GM12878 (cell line): ENCODE data around the gene SALL1. TPM values are rescaled to one million over a fixed set of nuclear protein-coding genes. Genes with fewer than 3 reads are reported as not detected.

Experiments used
- ATAC-seq: fragments of 200-7000 bp; cut with Tn5 transposase; 3 replicates; pipeline ENCODE4 v1.9.1; 2020; ENCODE audit warnings: mild to moderate bottlenecking, moderate library complexity
- BruUV-seq: library from RNA; stranded (reverse); fragments of 400-500 nt; replicated peaks from 2 replicates; lab custom pipeline; 2021; lab: Mats Ljungman, UMichigan
- CTCF ChIA-PET: fragments of 300-600 bp; sonication (Branson Sonifier 250); formaldehyde crosslinking; extraction: SDS; loops from one replicate; lab custom pipeline; 2021; ENCODE audit warnings: inconsistent platforms; lab: Yijun Ruan, JAX
- POLR2A ChIA-PET: fragments of 350-600 bp; formaldehyde crosslinking; extraction: SDS; loops from one replicate; lab custom pipeline; 2021; ENCODE audit warnings: inconsistent platforms; lab: Charles Lee
- RAD21 ChIA-PET: fragments of 300-600 bp; sonication (Branson Sonifier 250); formaldehyde crosslinking; loops from one replicate; lab custom pipeline; 2023; ENCODE audit warnings: antibody characterized with exemption; ENCODE audit not compliant: unreplicated experiment; lab: Charles Lee
- SMC1A ChIA-PET: fragments of 300-600 bp; sonication (Branson Sonifier 250); formaldehyde crosslinking; loops from one replicate; lab custom pipeline; 2023; ENCODE audit not compliant: unreplicated experiment, uncharacterized antibody; lab: Charles Lee
- DNase-seq: peaks from one replicate; pipeline ENCODE4 v3.0.0-alpha.2; 2011; ENCODE audit warnings: low read depth, low spot score
- FAIRE-seq: peaks from 3 replicates; lab custom pipeline; 2011; peaks lifted over from hg19 to GRCh38; lab: Jason Lieb, UNC
- H2AFZ ChIP-seq: 2 replicates; pipeline ENCODE4 v1.6.0; 2011; ENCODE audit warnings: low read depth, low read length, control low read depth; ENCODE audit not compliant: control insufficient read depth
- H3K27ac ChIP-seq: 2 replicates; pipeline ENCODE4 v1.5.1; 2011; ENCODE audit warnings: control low read depth; ENCODE audit not compliant: control insufficient read depth, insufficient read depth
- H3K27me3 ChIP-seq, 2 experiments: replicated peaks in 1 of 2; 2 replicates each; pipeline versions ENCODE4 v1.6.0 to v1.6.1; 2011; ENCODE audit warnings: low read length in 1 of 2; ENCODE audit not compliant: control insufficient read depth in 2 of 2, insufficient read depth in 2 of 2
- H3K36me3 ChIP-seq, 2 experiments: 2 replicates each; pipeline ENCODE4 v1.5.1; 2011; ENCODE audit warnings: low read length in 1 of 2; ENCODE audit not compliant: control insufficient read depth in 2 of 2, insufficient read depth in 2 of 2
- H3K4me1 ChIP-seq: 2 replicates; pipeline ENCODE4 v1.6.1; 2011; ENCODE audit warnings: mild to moderate bottlenecking, low read length, moderate library complexity, mixed read lengths; ENCODE audit not compliant: control insufficient read depth, insufficient read depth
- H3K4me2 ChIP-seq: 2 replicates; pipeline ENCODE4 v1.6.0; 2011; ENCODE audit warnings: control low read depth; ENCODE audit not compliant: control insufficient read depth, insufficient read depth
- H3K4me3 ChIP-seq: fragments of 200-600 bp; sonication (generic); 2 replicates; pipeline ENCODE4 v1.5.1; 2016
- H3K79me2 ChIP-seq: 2 replicates; pipeline ENCODE4 v1.6.0; 2011; ENCODE audit warnings: low read length; ENCODE audit not compliant: control insufficient read depth, insufficient read depth
- H3K9ac ChIP-seq: 2 replicates; pipeline ENCODE4 v1.8.0; 2011; ENCODE audit warnings: low read length, control low read depth, mixed read lengths; ENCODE audit not compliant: control insufficient read depth, insufficient read depth
- H3K9me3 ChIP-seq: replicated peaks from 3 replicates; pipeline ENCODE4 v1.5.1; 2011; ENCODE audit warnings: mild to moderate bottlenecking, low read length; ENCODE audit not compliant: control insufficient read depth, insufficient read depth
- H4K20me1 ChIP-seq: 2 replicates; pipeline ENCODE4 v1.6.0; 2011; ENCODE audit not compliant: control insufficient read depth, insufficient read depth
- DPF2 ChIP-seq: fragments of 450-650 bp; IDR thresholded peaks from 2 replicates; pipeline ENCODE4 v1.6.1; 2017; ENCODE audit warnings: mild to moderate bottlenecking
- FOS ChIP-seq: IDR thresholded peaks from 3 replicates; pipeline ENCODE4 v1.6.1; 2011; ENCODE audit warnings: borderline replicate concordance; ENCODE audit not compliant: insufficient read length; ENCODE audit errors: extremely low read depth
- NFYB ChIP-seq: IDR thresholded peaks from 2 replicates; pipeline ENCODE4 v1.6.1; 2011; ENCODE audit warnings: low read depth, mild to moderate bottlenecking, low read length, improper control_type of control experiment, moderate library complexity; ENCODE audit not compliant: insufficient read depth
- RAD51 ChIP-seq: fragments of 450-650 bp; IDR thresholded peaks from 2 replicates; pipeline ENCODE4 v1.6.1; 2016; ENCODE audit warnings: moderate library complexity, mild to moderate bottlenecking, inconsistent platforms
- SREBF2 ChIP-seq: IDR thresholded peaks from 2 replicates; pipeline ENCODE4 v1.6.1; 2012; ENCODE audit warnings: mild to moderate bottlenecking, low read length
- TAF1 ChIP-seq: IDR thresholded peaks from 2 replicates; pipeline ENCODE4 v1.6.1; 2011; ENCODE audit warnings: mild to moderate bottlenecking, low read depth, low read length, borderline replicate concordance
- TCF3 ChIP-seq: IDR thresholded peaks from 2 replicates; pipeline ENCODE4 v1.6.1; 2012; ENCODE audit warnings: low read depth, mild to moderate bottlenecking, low read length, borderline replicate concordance; ENCODE audit not compliant: insufficient read depth
- WGBS: methylation state at CpG from one replicate; pipeline ENCODE4 v1.1.6; 2016; ENCODE audit warnings: low lambda C conversion rate; ENCODE audit not compliant: insufficient replicate concordance, insufficient coverage; ENCODE audit errors: missing lambda C conversion rate; 5-methylcytosine and 5-hydroxymethylcytosine counted together
- in situ Hi-C: fragments of 300-500 bp; cut with MboI; formaldehyde crosslinking; loops from 9 replicates; pipeline ENCODE4 v1.14.3; 2018; ENCODE audit warnings: mixed read lengths
- intact Hi-C: fragments of 100-400 bp; cut with micrococcal nuclease; formaldehyde crosslinking; loops from one replicate; pipeline ENCODE4 v1.14.2; 2022; ENCODE audit not compliant: unreplicated experiment
- polyA plus RNA-seq, 11 experiments: library from polyadenylated mRNA; depleted of rRNA in 4 of 11; unstranded in 6 of 11; stranded (reverse) in 5 of 11; fragments of >200 nt; fragmentation: Nextera tagmentation in 4 of 11; fragmentation: Illumina TruSeq in 1 of 11; extraction: Ambion mirVana in 4 of 11; extraction: Trizol in 1 of 11; gene quantifications; 1 replicate in 1 of 11; 2 replicates in 10 of 11; pipeline versions ENCODE4 v1.2.1 to v1.2.3, GENCODE V29; 2011 to 2016; ENCODE audit warnings: inconsistent platforms in 2 of 11, missing spikeins in 2 of 11, low read depth in 1 of 11
- total RNA-seq, 4 experiments: library from RNA; depleted of rRNA in 3 of 4; stranded (reverse); fragments of >200 nt in 3 of 4; fragmentation: Illumina TruSeq in 1 of 4; extraction: Trizol in 1 of 4; gene quantifications; 2 replicates each; pipeline versions ENCODE4 v1.2.1 to v1.2.3, GENCODE V29; 2013 to 2021
- TF ChIP-seq, protein P1 (sequence below): IDR thresholded peaks from 2 replicates; pipeline ENCODE4 v1.6.1; 2012; ENCODE audit warnings: improper control_type of control experiment, low read depth, low read length; ENCODE audit not compliant: insufficient replicate concordance

SALL1 gene
- total and polyA plus RNA-seq, 10 of the 15 experiments (the other 5 are each of a cell fraction or from before 2014, with no cell fraction given) = 0.01 to 0.08 (median 0.03) TPM; not detected in 6

DNA sequence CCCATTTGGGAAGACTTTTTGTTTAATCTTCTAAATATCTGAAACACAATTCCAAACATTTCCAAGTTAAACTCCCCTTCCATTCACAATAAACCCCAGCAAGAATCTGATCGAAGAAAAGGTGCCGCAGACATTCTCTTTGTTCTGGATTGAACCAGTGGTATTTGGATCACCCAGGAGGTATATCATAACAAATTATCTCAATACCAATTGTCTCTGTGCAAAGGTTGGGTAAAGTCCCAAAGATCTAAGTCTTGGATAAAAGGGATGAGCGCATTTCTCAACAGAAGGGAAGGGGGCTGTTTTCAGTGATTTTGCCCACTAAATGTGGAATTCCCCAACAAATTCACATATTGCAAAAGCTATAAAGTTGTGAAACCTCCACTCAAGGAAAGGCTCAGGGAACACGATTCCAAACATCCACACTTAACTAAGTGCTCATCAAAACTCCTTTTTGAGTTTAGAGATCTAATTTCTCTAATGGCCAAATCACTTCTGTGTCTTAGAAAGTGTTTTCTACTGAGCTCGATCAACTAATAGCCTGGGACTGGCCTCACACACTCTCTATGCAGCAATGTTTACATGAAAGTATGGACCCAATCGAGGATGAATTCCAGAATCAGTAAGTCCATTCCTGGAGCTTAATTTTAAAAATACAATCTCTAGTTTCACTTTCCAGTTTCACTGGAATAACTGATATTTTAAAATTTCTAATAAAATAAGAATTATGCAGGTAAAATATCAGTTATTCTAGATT lies 30.9 kb downstream of the SALL1 start:
- intact Hi-C loops (no loop called here), in situ Hi-C loops (no loop called here)
- Histone ChIP-seq H3K9ac (no peak overlapping the region), H3K4me2 (no peak overlapping the region), H4K20me1 (no peaks in the 10 kb centered on the region), H3K9me3 (no peaks in the 10 kb centered on the region), H3K4me1 (no peaks in the 10 kb centered on the region), H3K36me3 (no peaks in the 10 kb centered on the region), H3K27ac (no peak overlapping the region), H3K79me2 (no peaks in the 10 kb centered on the region), H3K4me3 (no peak overlapping the region), H2AFZ (no peak overlapping the region), H3K27me3 (peaks cover 0 to 2% of the 10 kb centered on the region in 2 experiments; a peak in 2 of 4 replicates)
- ChIA-PET RAD21 (no interaction called here), POLR2A (no interaction called here), CTCF (no interaction called here), SMC1A (interaction anchor here (1.1 kb wide), 1 partner anchor 10 kb away, joined by 4 read pairs; no protein-coding TSS in a partner anchor)
- TF ChIP-seq TAF1 (no peak), TCF3 (no peak)
- BruUV-seq = no TSS peak
- FAIRE-seq (no peak), DNase-seq (no peak), ATAC-seq (no peak)
- WGBS = 36% methylated on average over 6 of the region's 6 CpGs

- ChIA-PET POLR2A (no interaction called here), SMC1A (no interaction called here), RAD21 (no interaction called here), CTCF (no interaction called here)
- Histone ChIP-seq H2AFZ (no peak overlapping the region), H3K79me2 (no peaks in the 10 kb centered on the region), H3K4me3 (no peak overlapping the region), H3K36me3 (no peaks in the 10 kb centered on the region), H3K9me3 (no peaks in the 10 kb centered on the region), H3K27me3 (peaks cover 0 to 2% of the 10 kb centered on the region in 2 experiments; a peak in 2 of 4 replicates), H4K20me1 (no peaks in the 10 kb centered on the region), H3K9ac (no peak overlapping the region), H3K27ac (no peak overlapping the region), H3K4me2 (no peak overlapping the region), H3K4me1 (no peaks in the 10 kb centered on the region)
- in situ Hi-C loops (no loop called here), intact Hi-C loops (no loop called here)
- no TSS peak for BruUV-seq
- ATAC-seq (no peak), FAIRE-seq (no peak), DNase-seq (no peak)
- WGBS = 7% methylated on average over 8 of the region's 8 CpGs
- TF ChIP-seq NFYB = no peak
- no peak for TF ChIP-seq FOS
- TF ChIP-seq RAD51 = no peak
- no peak for TF ChIP-seq DPF2
- TF ChIP-seq SREBF2 = no peak
- TF ChIP-seq, protein P1, sequence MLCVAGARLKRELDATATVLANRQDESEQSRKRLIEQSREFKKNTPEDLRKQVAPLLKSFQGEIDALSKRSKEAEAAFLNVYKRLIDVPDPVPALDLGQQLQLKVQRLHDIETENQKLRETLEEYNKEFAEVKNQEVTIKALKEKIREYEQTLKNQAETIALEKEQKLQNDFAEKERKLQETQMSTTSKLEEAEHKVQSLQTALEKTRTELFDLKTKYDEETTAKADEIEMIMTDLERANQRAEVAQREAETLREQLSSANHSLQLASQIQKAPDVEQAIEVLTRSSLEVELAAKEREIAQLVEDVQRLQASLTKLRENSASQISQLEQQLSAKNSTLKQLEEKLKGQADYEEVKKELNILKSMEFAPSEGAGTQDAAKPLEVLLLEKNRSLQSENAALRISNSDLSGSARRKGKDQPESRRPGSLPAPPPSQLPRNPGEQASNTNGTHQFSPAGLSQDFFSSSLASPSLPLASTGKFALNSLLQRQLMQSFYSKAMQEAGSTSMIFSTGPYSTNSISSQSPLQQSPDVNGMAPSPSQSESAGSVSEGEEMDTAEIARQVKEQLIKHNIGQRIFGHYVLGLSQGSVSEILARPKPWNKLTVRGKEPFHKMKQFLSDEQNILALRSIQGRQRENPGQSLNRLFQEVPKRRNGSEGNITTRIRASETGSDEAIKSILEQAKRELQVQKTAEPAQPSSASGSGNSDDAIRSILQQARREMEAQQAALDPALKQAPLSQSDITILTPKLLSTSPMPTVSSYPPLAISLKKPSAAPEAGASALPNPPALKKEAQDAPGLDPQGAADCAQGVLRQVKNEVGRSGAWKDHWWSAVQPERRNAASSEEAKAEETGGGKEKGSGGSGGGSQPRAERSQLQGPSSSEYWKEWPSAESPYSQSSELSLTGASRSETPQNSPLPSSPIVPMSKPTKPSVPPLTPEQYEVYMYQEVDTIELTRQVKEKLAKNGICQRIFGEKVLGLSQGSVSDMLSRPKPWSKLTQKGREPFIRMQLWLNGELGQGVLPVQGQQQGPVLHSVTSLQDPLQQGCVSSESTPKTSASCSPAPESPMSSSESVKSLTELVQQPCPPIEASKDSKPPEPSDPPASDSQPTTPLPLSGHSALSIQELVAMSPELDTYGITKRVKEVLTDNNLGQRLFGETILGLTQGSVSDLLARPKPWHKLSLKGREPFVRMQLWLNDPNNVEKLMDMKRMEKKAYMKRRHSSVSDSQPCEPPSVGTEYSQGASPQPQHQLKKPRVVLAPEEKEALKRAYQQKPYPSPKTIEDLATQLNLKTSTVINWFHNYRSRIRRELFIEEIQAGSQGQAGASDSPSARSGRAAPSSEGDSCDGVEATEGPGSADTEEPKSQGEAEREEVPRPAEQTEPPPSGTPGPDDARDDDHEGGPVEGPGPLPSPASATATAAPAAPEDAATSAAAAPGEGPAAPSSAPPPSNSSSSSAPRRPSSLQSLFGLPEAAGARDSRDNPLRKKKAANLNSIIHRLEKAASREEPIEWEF = no peak
These were observed 31.5 kb downstream of the SALL1 start for GRCh38 chr16:51119556-51119955.
